Measurements from ENCODE around the gene UPF2.

UPF2 gene

DNA sequence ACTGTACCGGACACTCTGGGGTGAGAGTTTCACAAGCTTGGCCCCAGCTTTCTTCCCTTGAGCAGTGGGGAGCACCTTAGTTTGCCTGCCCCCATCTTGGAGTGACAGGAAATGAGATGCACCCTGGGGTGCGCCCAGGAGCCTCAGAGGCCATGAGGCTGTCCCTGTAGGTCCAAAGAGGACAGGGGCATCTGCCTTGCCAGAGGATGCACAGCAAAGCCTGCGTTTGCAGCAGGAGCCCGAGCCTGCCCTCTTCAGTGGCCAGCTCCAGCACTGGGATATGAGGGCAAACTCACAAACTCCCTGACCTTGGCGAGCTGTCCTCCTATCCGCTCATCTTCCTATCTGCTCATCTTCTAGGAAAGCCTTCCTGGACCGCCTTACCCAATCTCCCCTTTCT is 140.0 kb downstream of the UPF2 start:
- TF ChIP-seq CTCF (IDR thresholded peaks at IDR 0.05; ENCODE audit: insufficient read depth, missing control alignments) = no peak
- no peak for FAIRE-seq
- DNase-seq (ENCODE audit: insufficient read length, low spot score) = no peak

GRCh38 chr10:11901833-11902475 is 140.7 kb downstream of the UPF2 start:
- no peak for DNase-seq (ENCODE audit: insufficient read length, low spot score)
- FAIRE-seq = no peak
- no peak for TF ChIP-seq CTCF (IDR thresholded peaks at IDR 0.05; ENCODE audit: insufficient read depth, missing control alignments)

DNA sequence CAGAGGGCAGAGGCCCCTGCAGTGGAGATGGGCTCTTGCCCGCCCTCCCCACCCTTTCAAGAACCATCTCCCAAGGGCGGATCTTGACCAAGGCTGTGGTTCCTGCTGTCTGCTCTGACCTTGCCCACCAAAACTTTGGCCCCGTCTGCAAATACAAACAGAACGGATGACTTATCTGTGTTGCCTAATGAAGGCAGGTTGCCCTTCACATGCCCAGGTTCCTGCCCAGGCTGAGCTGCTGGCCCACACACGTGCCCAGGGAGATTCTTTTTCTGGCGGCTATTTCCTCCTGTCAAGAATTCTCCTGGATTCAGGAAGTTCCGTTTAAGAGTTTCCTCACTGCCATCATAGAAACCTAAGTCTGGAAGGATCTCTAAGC is 141.2 kb downstream of the UPF2 start:
- no peak for TF ChIP-seq CTCF (IDR thresholded peaks at IDR 0.05; ENCODE audit: insufficient read depth, missing control alignments)
- FAIRE-seq (no peak), DNase-seq (ENCODE audit: insufficient read length, low spot score) (no peak)

DNA sequence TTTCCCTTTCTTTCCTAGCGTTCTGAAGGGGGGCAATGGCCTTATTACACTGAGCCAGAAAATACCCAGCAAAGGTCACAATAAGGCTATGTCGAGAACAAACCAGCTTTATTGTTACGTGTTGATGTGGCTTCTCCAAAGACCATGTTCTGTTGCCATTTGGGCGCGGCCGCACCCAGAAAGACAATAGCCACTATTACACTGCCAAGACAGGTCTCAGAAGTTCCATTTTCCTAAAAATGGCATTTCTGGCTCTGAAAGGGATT is 141.6 kb downstream of the UPF2 start:
- FAIRE-seq = no peak
- DNase-seq (ENCODE audit: insufficient read length, low spot score) = no peak
- no peak for TF ChIP-seq CTCF (IDR thresholded peaks at IDR 0.05; ENCODE audit: insufficient read depth, missing control alignments)

DNA sequence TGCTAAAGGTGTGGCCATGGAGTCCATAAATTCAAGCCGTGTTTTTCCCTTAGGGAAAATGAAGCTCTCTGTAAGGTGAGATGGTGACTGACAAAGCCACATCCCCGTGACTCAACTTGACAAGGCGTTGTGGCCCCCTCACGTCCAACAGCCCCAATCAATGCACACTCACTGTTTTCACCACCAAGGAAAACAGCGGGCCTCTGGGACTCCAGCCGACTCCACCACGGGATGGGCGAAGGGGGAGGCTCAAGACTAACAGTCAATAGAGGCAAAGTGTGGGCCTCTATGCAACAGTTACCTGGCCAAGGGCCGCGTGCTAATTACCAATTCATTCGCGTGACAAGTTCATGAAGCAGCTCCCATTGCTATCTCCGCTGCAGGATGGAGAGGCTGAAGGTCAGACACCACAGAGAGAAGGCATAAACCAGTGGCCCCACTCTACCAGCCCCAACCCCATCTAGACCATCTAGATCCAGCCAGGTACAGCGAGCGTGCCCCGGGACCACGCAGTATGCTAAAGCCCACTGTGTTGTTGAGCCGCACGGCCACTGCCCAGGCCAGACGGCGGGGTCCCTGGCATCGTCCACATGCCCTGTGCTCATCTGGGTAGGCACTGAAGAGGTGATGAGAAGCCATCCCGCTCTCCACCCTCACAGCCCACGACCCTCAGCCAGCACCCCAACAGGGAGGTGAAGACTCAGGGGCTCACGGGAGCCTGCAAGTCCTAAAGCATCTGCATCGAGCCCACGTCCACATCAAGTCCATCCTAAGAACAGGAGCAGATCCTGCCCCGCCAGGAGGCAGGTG is 143.3 kb downstream of the UPF2 start:
- DNase-seq (ENCODE audit: insufficient read length, low spot score) (no peak), FAIRE-seq (no peak)
- TF ChIP-seq CTCF (IDR thresholded peaks at IDR 0.05; ENCODE audit: insufficient read depth, missing control alignments) = no peak

GRCh38 chr10:11898372-11899066 is 144.1 kb downstream of the UPF2 start:
- DNase-seq (ENCODE audit: insufficient read length, low spot score) = no peak
- no peak for TF ChIP-seq CTCF (IDR thresholded peaks at IDR 0.05; ENCODE audit: insufficient read depth, missing control alignments)
- FAIRE-seq = no peak

DNA sequence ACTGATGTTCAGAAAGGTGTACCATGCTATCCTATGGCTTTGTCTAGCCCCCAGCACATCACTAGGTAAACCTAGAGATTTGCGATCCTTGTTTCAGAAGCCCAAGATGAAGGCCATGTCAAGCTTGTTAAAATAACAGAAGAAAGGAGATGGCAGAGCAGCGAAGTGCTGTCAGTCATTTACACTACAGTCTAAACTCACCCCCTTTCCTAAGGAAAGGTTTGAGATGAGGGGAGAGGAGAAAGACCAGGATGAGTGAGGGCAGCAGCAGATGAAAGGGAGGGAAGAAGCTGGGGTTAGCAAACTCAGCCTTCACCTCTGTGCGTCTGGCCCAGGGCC is 144.6 kb downstream of the UPF2 start:
- DNase-seq (ENCODE audit: insufficient read length, low spot score) (no peak), FAIRE-seq (no peak)
- TF ChIP-seq CTCF (IDR thresholded peaks at IDR 0.05; ENCODE audit: insufficient read depth, missing control alignments) = no peak

All from D721Med (cell line).